KMS-11 (cell line): Measurements from ENCODE around the gene PLIN1.

Source experiments
- H2AFZ ChIP-seq: fragments of 200-600 bp; sonication (generic); 2 replicates; pipeline ENCODE4 v1.6.1; 2016; ENCODE audit warnings: antibody characterized with exemption, mixed run types, low read depth
- H3K27ac ChIP-seq: fragments of 200-600 bp; sonication (generic); 2 replicates; pipeline ENCODE4 v1.6.1; 2016; ENCODE audit warnings: mild to moderate bottlenecking, mixed run types
- H3K27me3 ChIP-seq: fragments of 200-600 bp; sonication (generic); 2 replicates; pipeline ENCODE4 v1.6.1; 2017; ENCODE audit warnings: mild to moderate bottlenecking, low read depth, mixed run types, moderate library complexity; ENCODE audit not compliant: insufficient read depth
- H3K36me3 ChIP-seq: fragments of 200-600 bp; sonication (generic); 2 replicates; pipeline ENCODE4 v1.6.1; 2017; ENCODE audit warnings: mild to moderate bottlenecking, mixed run types; ENCODE audit not compliant: insufficient read depth
- H3K4me1 ChIP-seq: fragments of 200-600 bp; sonication (generic); 2 replicates; pipeline ENCODE4 v1.6.1; 2016; ENCODE audit warnings: mild to moderate bottlenecking, low read depth, mixed run types; ENCODE audit not compliant: poor library complexity, severe bottlenecking
- H3K4me2 ChIP-seq: fragments of 200-600 bp; sonication (generic); 2 replicates; pipeline ENCODE4 v1.7.0; 2016; ENCODE audit warnings: mild to moderate bottlenecking, mixed run types
- H3K4me3 ChIP-seq: fragments of 200-600 bp; sonication (generic); IDR thresholded peaks from 2 replicates; pipeline ENCODE4 v1.6.1; 2017; ENCODE audit warnings: low read depth, low read length, mixed read lengths; ENCODE audit not compliant: insufficient read depth
- H3K79me2 ChIP-seq: fragments of 200-600 bp; sonication (generic); 2 replicates; pipeline ENCODE4 v1.6.1; 2016; ENCODE audit warnings: low read depth, mixed run types; ENCODE audit not compliant: insufficient read depth
- H3K9ac ChIP-seq: fragments of 200-600 bp; sonication (generic); 2 replicates; pipeline ENCODE4 v1.6.1; 2016; ENCODE audit warnings: mild to moderate bottlenecking, mixed run types
- H4K20me1 ChIP-seq: fragments of 200-600 bp; sonication (generic); 2 replicates; pipeline ENCODE4 v1.6.1; 2016; ENCODE audit warnings: mild to moderate bottlenecking, mixed run types; ENCODE audit not compliant: insufficient read depth
- TF ChIP-seq, protein P1 (sequence below): fragments of 200-600 bp; sonication (generic); conservative IDR thresholded peaks from 2 replicates; pipeline ENCODE4 v1.6.1; 2017; ENCODE audit warnings: low read depth, mild to moderate bottlenecking, antibody characterized with exemption, low read length, moderate library complexity, mixed read lengths

Gene PLIN1

DNA sequence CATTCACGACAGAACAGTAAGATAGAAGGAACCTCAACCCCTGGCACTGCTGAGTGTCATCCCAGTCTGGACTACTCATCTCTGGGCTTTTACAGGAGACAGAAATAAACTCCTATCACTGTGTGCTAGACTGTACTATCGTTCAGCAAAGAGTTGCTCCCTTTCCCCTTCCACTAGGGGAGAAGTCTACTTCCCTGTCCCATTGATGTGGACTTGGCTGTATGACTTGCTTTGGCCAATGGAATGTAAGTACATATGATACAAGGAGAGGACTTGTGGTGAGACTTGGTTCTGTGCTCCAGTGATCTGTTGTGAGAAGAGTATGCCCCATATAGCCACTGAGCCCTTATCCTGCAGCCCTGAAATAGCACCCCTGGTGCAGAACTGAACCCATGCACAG lies 18.6 kb downstream of the PLIN1 start:
- Histone ChIP-seq H4K20me1 (no peaks in the 10 kb centered on the region), H3K4me3 (no peak overlapping the region), H3K27me3 (no peaks in the 10 kb centered on the region), H3K9ac (no peak overlapping the region), H3K4me1 (peaks cover 12% of the 10 kb centered on the region), H3K79me2 (no peaks in the 10 kb centered on the region), H2AFZ (no peak overlapping the region), H3K4me2 (no peak overlapping the region), H3K36me3 (no peaks in the 10 kb centered on the region), H3K27ac (no peak overlapping the region)
- TF ChIP-seq, protein P1, sequence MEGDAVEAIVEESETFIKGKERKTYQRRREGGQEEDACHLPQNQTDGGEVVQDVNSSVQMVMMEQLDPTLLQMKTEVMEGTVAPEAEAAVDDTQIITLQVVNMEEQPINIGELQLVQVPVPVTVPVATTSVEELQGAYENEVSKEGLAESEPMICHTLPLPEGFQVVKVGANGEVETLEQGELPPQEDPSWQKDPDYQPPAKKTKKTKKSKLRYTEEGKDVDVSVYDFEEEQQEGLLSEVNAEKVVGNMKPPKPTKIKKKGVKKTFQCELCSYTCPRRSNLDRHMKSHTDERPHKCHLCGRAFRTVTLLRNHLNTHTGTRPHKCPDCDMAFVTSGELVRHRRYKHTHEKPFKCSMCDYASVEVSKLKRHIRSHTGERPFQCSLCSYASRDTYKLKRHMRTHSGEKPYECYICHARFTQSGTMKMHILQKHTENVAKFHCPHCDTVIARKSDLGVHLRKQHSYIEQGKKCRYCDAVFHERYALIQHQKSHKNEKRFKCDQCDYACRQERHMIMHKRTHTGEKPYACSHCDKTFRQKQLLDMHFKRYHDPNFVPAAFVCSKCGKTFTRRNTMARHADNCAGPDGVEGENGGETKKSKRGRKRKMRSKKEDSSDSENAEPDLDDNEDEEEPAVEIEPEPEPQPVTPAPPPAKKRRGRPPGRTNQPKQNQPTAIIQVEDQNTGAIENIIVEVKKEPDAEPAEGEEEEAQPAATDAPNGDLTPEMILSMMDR, result no peak

DNA sequence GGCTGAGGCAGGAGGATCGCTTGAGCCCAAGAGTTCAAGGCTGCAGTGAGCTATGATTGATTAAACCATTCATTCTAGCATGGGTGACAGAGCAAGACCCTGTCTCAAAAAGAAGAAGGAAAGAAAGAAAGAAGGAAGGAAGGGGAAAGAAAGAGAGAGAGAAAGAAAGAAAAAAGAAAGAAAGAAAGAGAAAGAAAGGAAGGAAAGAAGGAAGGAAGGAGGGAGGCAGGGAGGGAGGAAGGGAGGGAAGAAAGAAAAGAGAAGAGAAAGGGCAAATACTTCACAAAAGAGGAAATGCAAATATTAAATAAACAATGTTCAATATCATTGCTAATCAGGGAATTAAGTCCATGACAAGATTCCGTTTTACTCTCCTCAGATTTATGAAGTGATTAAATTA lies 19.9 kb downstream of the PLIN1 start:
- H3K36me3 ChIP-seq, result no peaks in the 10 kb centered on the region
- no peak overlapping the region for H3K4me2 ChIP-seq
- H4K20me1 ChIP-seq, result no peaks in the 10 kb centered on the region
- H3K27ac ChIP-seq, result no peak overlapping the region
- no peaks in the 10 kb centered on the region for H3K79me2 ChIP-seq
- no peak overlapping the region for H3K9ac ChIP-seq
- no peak overlapping the region for H2AFZ ChIP-seq
- H3K4me1 ChIP-seq, result peaks cover 13% of the 10 kb centered on the region
- H3K4me3 ChIP-seq, result no peak overlapping the region
- H3K27me3 ChIP-seq, result no peaks in the 10 kb centered on the region
- TF ChIP-seq, protein P1, result no peak

DNA sequence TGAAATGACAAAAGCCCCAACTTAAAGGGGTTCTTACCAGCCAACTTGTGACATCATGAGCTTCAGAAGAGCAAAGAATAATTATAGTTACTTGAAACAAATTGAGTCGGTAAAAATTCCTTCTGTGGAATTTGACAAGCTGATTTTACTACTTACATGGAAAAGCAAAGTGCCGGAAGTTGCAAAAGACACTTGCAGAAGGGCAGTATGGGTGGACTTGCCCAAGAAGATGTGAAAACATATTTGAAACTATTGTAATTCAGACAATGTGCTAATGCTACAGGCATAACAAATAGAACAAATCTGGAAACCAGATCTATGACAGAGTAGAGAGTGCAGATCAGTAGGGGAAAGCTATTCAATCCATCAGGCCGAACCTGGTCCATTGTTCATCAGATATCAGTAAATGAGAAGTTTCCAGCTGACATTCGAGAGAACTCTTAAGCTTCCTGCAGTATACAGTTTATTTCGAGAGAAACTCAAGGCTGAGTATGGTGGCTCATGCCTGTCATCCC lies 21.4 kb downstream of the PLIN1 start:
- Histone ChIP-seq H3K9ac (no peak overlapping the region), H3K4me2 (no peak overlapping the region), H3K27me3 (no peaks in the 10 kb centered on the region), H3K36me3 (no peaks in the 10 kb centered on the region), H4K20me1 (no peaks in the 10 kb centered on the region), H2AFZ (no peak overlapping the region), H3K4me1 (peaks cover 13% of the 10 kb centered on the region), H3K79me2 (no peaks in the 10 kb centered on the region), H3K27ac (no peak overlapping the region), H3K4me3 (no peak overlapping the region)
- TF ChIP-seq, protein P1, result no peak

DNA sequence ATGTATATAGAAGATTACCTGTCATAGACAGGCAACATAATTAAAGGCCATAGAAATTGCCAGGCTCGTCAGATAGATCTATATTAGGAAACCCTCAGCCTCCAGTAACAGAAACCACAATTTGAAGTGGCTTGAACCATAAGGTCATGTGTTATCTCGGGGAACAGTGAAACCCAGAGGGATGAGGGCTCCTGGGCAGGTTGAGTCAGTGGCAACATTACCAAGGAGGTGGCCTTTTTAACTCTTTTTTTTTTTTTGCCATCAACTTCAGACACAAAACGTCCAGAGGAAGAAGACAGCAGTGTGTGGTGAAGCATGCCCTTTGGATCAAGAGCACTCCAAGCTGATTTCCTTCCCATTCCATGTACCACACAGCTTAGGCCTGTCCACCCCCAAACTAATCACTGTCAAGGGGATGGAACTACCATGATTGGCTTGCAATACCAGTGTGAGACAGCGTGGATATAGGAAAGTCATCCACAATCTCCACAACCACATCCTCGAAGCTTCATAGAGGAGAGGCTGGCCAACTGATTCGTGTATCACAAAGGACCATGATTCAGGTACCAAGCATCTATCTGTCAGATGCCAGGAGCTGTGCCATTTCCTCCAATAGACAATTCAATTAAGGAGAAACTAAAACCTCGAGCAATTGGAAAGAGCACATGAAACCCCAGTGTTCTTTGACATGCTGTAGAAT lies 22.9 kb downstream of the PLIN1 start:
- no peak overlapping the region for H3K4me3 ChIP-seq
- no peak overlapping the region for H3K27ac ChIP-seq
- H3K36me3 ChIP-seq, result no peaks in the 10 kb centered on the region
- TF ChIP-seq, protein P1, result no peak
- peak overlapping the region; percentile 55 for H3K4me2 ChIP-seq
- H3K9ac ChIP-seq, result no peak overlapping the region
- H2AFZ ChIP-seq, result no peak overlapping the region
- peaks cover 13% of the 10 kb centered on the region for H3K4me1 ChIP-seq
- no peaks in the 10 kb centered on the region for H3K79me2 ChIP-seq
- H4K20me1 ChIP-seq, result no peaks in the 10 kb centered on the region
- H3K27me3 ChIP-seq, result no peaks in the 10 kb centered on the region
